Activated T-cell treated with anti-CD3 and anti-CD28 coated beads for 48 hours (primary cell): ENCODE measurements around the gene UBTD2.
"Not testable (repeated sequence)": the region's sequence is repeated elsewhere in the genome, so short reads cannot be mapped to it uniquely, and the experiment has no call there.

Experiments used
- DNase-seq: peaks from one replicate; pipeline ENCODE4 v3.0.0-alpha.2; 2020; ENCODE audit warnings: low read depth

UBTD2 gene

GRCh38 chr5:172293054-172293744, 9.6 kb upstream of the UBTD2 start:
- DNase-seq = peak; percentile 39

GRCh38 chr5:172291837-172292236, 8.3 kb upstream of the UBTD2 start:
- not testable (repeated sequence) for DNase-seq

GRCh38 chr5:172288465-172288864, 4.9 kb upstream of the UBTD2 start:
- DNase-seq = no peak

- not testable (repeated sequence) for DNase-seq
Observed at GRCh38 chr5:172287140-172287539, 3.6 kb upstream of the UBTD2 start.

GRCh38 chr5:172285226-172286143, 1.9 kb upstream of the UBTD2 start:
- DNase-seq = no peak

GRCh38 chr5:172284611-172284980, 1.0 kb upstream of the UBTD2 start:
- peak; percentile 6 for DNase-seq

GRCh38 chr5:172283862-172284610, 472 bp upstream of the UBTD2 start:
- DNase-seq = peak; percentile 82

- DNase-seq = no peak
Observed at GRCh38 chr5:172282272-172283019, 1.1 kb downstream of the UBTD2 start.

GRCh38 chr5:172281346-172281745, 2.2 kb downstream of the UBTD2 start:
- no peak for DNase-seq

- no peak for DNase-seq
Observed at GRCh38 chr5:172280929-172281328, 2.6 kb downstream of the UBTD2 start.

GRCh38 chr5:172280317-172280716, 3.2 kb downstream of the UBTD2 start:
- DNase-seq = no peak

- no peak for DNase-seq
Observed at GRCh38 chr5:172278356-172278755, 5.2 kb downstream of the UBTD2 start.

- no peak for DNase-seq
Observed at GRCh38 chr5:172276214-172276613, 7.3 kb downstream of the UBTD2 start.

GRCh38 chr5:172274951-172275753, 8.4 kb downstream of the UBTD2 start:
- DNase-seq = peak; percentile 51

GRCh38 chr5:172267943-172268342, 15.6 kb downstream of the UBTD2 start:
- no peak for DNase-seq

- DNase-seq = no peak
Observed at GRCh38 chr5:172266676-172267092, 16.9 kb downstream of the UBTD2 start.

GRCh38 chr5:172266071-172266675, 17.4 kb downstream of the UBTD2 start:
- no peak for DNase-seq

- DNase-seq = no peak
Observed at GRCh38 chr5:172264815-172265395, 18.7 kb downstream of the UBTD2 start.

- DNase-seq = no peak
Observed at GRCh38 chr5:172255444-172255843, 28.1 kb downstream of the UBTD2 start.

GRCh38 chr5:172252501-172252900, 31.1 kb downstream of the UBTD2 start:
- DNase-seq = no peak
